Left colon (tissue), 2 donors: Measurements from ENCODE around the gene FUCA1. TPM values are rescaled to one million over a fixed set of nuclear protein-coding genes. Genes with fewer than 3 reads are reported as not detected.
"Not testable (repeated sequence)": the region's sequence is repeated elsewhere in the genome, so short reads cannot be mapped to it uniquely, and the experiment has no call there.

ENCODE experiments used
- ATAC-seq: fragments of 200-7000 bp; cut with Tn5 transposase; one replicate; pipeline ENCODE4 v1.9.1; 2020; ENCODE audit warnings: mild to moderate bottlenecking, moderate library complexity
- DNase-seq, 2 donors: peaks; one replicate each; pipeline ENCODE4 v3.0.0-alpha.2; 2020
- intact Hi-C, 2 donors: fragments of 100-400 bp; cut with DNase I in 1 of 2; cut with micrococcal nuclease in 1 of 2; formaldehyde crosslinking; loops; one replicate each; pipeline versions ENCODE4 v1.11.2 to v1.14.0; 2022; cut with DNase I, micrococcal nuclease
- total RNA-seq, 2 donors: library from RNA; stranded (reverse); fragmentation: NEBNext Ultra II Directional; extraction: Animal tissue kit (Norgen Biotek cat#: 25700); gene quantifications; one replicate each; pipeline ENCODE4 v1.2.1, GENCODE V29; 2021
- donor health status: DM: no; HTN: no; CAD: no.
- donor health status: DM: yes; HTN: yes; CAD: no.

FUCA1 gene
- total RNA-seq, 2 donors from 2014 or later = 157 to 212 TPM

DNA sequence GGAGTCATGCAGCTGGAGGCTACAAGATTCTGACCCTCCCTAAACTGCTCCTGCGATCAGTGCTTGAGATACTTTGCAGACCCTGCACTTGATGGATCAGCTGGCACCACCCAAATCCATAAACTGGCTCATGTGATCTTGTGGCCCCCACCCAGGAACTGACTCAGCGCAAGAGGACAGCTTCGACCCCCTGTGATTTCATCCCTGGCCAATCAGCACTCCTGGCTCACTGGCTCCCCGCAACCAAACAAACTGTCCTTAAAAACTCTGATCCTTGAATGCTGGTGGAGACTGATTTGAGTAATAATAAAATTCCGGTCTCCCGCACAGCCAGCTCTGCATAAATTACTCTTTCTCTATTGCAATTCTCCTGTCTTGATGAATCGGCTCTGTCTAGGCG, 31.9 kb upstream of the FUCA1 start:
- ATAC-seq, DNase-seq, intact Hi-C loops: not testable (repeated sequence)

DNA sequence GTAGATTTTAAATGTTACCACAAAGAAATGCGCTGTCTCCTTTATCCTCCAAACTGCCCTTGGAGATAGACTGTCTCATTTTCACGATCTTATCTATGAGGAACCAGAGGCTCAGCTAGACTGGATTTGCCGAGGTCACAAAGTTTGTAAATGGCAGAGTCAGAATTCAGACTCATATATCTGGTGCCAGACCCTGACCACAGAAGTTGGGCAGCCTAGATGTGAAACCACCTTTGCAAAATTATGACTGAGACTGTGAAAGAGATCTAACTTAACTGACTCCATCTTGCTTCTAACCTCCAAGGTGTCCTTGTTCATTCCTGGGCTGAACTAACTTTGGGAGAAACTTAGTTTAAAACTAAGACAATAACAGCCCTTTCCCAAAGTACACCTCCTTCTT, 31.0 kb upstream of the FUCA1 start:
- ATAC-seq (no peak), DNase-seq (no peak)
- intact Hi-C loops = no loop called here

DNA sequence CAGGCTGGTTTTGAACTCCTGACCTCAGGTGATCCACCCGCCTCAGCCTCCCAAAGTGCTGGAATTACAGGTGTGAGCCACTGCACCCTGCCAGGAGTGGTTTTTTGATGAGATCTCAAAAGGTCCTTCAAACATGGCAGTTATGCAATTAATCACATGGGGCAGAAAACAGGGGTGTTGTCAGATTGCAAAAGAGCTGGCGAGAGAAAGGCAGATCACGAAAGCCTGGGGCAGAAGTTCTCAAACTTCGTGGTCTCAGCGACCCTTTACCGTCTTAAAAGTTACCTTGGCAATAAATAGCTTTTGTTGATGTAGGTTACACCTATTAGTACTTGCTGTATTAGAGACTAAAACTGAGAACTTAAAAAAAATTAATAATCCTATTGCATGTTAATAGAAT, 29.0 kb upstream of the FUCA1 start:
- ATAC-seq (no peak), DNase-seq (no peak)
- intact Hi-C loops = no loop called here

DNA sequence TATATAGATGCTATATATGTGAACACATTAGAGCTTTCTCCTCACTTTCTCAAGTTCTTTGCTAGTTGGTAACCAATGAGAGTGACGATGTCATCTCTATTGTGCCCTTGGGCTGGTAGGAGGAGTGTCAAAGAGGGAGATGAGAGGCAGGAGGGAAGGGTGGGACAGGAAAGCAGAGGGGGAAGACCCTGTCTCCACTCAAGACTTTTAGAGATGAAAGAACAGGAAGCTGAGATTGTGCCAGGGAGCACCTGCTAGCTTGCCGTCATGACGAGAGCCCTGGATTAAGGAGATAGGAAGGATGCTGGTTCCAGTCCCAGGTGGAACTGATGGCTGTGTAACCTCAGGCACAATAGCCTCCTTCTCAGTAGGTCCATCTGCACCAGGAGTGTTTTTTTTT, 28.4 kb upstream of the FUCA1 start:
- no peak for DNase-seq
- no peak for ATAC-seq
- intact Hi-C loops = no loop called here

DNA sequence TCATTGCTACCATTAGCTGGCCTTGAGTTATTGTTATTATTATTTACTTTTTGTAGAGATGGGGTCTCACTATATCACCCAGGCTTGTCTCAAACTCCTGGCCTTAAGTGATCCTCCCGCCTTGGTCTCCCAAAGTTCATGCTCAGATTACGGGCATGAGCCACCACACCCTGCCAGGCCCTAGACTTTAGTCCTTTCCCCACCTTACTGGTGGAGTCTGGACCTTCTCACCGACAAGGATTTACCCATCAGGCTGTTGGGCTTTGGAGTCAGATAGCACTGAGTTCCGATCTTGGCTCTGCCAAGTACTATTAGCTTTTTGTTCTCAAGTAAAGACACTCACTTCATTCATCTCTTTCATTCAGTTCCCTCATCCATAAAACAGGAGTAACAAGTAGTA, 27.9 kb upstream of the FUCA1 start:
- intact Hi-C loops = no loop called here
- DNase-seq (no peak), ATAC-seq (peak; percentile 57)

DNA sequence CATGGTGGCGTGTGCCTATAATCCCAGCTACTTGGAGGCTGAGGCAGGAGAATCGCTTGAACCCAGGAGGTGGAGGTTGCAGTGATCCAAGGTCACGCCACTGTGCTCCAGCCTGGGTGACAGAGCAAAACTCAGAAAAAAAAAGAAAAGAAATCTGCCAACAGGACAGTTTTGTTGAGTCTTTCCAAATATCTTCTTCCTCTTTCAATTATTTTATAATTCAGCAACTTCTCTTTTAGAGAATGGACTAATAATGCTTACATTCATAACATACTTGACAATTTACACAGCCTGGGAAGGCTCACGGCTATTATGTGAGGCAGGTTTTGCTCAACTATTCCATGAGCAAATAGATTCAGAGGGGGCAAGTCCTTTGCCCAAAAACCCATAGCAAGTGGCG, 27.0 kb upstream of the FUCA1 start:
- DNase-seq (no peak), ATAC-seq (no peak)
- intact Hi-C loops = no loop called here

DNA sequence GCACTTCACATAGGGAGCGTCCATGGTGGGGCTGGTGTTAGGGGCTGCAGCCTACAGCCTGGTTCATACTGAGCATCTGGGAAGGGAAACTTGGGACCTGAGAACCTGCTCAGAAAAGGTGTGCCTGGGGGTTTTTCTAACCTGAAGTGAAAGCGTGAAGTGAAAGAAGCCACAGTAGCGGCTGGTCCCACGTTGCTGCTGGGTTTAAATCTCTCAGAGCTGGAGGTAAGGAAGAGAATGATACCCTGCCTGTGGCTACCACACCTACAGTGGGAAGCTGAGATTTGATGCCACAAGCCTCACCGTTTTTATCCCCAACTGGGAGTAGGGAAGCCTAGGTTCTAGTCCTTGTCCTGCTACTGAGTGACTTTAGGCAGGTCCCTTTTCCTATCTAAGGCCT, 21.0 kb upstream of the FUCA1 start:
- DNase-seq = no peak
- no peak for ATAC-seq
- intact Hi-C loops = no loop called here

DNA sequence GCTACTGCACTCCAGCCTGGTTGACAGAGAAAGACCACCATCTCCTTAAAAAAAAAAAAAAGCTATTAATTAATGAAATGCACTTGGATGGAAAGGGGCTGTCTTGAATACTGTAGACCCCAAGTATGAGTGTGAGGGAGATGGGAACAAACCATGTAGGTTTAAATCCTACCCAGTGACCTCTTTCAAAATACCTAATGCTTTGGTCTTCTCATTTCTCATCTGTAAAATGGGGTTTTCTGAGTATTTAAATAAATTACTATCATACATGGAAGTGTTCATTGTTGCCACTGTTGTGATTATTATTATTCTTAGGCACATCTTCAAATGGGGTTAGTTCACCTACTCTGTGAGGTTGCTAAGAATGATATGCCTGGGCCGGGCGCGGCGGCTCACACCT, 17.1 kb upstream of the FUCA1 start:
- intact Hi-C loops = no loop called here
- ATAC-seq (no peak), DNase-seq (no peak)

DNA sequence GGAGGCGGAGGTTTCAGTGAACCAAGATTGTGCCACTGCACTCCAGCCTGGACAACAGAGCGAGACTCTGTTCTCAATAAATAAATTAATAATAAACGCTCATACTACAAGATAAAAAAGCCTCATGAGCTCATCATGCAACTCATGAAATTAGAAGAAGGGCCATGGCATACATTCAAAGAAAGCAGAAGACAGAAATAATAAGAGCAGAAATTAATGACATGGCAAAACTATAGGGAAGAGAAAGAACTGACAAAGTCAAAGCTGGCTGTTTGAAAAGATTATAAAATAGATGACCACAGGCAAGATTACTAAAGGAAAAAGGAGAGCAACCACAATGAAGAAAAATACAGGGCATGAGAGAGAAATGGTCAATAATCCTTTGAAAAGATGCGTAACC, 14.7 kb upstream of the FUCA1 start:
- no peak for DNase-seq
- no peak for ATAC-seq
- intact Hi-C loops = no loop called here

DNA sequence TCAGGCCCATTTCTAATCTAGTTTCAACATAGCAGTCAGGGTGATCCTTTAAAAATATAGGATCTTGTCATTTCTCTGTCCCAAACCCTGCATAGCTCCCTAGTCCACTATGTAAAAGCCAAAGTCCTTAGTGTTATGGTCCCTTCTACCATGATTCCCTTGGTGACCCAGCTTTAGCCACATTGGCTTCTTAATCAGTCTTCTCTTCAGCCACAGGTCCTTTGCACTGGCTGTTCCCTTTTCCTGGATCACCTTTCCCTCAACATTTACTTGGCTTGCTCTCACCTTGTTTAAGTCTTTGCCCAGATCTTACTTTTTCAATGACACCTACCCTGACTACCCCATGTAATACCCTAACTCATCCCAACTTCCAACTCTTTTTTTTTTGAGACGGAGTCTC, 11.7 kb upstream of the FUCA1 start:
- intact Hi-C loops = no loop called here
- ATAC-seq = no peak

DNA sequence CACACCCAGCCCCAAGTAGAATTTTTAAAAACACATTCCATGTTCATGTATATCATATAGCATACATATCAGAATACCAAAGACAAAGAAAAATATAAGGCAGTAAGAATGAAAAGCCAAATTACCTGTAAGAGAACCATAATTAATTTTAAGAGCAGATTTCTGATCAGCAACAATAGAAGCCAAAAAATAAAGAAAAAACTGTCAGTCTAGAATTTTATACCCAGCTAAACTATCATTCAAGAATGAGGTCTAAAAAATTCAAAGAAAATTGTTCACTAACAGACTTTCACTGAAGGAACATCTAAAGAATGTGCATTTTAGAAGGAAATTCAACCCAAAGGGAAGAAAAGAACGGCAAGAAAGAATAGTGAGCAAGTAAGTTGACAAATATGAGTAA, 10.6 kb upstream of the FUCA1 start:
- intact Hi-C loops = no loop called here
- DNase-seq = no peak
- no peak for ATAC-seq

More for the DNA sequence above, 11.7 kb upstream of the FUCA1 start:
- no peak for DNase-seq

DNA sequence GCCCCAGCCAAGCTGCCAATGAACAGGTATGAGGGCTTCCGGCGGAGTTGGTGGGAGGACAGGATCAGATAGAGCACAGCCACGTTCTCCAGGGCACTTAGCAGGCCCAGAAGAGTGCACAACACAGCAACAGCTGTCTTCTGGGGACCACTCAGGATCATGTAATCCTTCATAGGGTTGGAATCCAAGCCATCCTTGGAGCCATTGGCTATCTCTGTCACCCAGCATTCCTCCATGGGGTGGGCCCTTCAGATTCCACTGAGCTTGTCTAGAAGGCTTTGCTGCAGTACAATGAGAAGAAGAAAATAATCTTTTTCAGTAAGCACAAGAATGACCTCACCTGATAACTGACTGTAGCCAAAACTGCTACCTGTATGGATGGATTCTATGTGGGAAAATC, 7.3 kb upstream of the FUCA1 start:
- DNase-seq = no peak
- ATAC-seq = no peak
- intact Hi-C loops = no loop called here

DNA sequence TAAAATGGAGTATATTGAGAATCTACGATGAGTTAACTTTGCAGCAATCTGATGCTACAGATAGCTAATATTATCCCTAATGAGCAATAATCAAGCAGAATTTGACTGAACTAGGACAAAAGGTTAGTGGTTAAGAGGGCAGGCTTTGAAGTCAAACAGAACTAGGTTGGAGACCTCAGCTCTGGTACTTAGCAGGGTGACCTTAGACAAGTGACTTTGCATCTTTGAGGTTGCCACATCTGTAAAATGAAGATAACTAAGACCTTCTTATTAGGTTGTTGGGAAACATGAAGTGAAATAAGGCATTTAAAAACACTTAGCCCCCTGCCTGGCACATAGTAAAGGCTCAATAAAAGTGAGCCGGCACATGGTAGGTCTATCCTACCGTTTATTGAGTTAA, 4.3 kb upstream of the FUCA1 start:
- intact Hi-C loops = no loop called here
- no peak for DNase-seq
- ATAC-seq = no peak

DNA sequence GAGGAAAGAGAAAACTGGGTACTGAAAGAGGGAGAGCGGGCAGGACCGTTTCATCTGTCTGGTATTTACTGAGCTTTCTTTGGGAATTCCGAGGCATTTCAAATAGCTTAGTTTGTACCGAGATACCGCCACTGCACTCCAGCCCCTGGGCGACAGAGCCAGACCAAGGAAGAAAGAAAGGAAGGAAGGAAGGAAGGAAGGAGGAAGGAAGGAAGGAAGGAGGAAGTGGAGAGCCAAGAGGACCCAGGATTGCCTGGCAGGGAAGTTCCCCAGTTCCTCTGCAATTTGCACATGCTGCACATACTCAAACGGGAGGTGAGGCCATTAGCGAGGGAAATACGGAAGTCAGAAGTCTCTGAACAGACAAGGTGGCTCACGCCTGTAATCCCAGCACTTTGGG, 961 bp upstream of the FUCA1 start:
- intact Hi-C loops = no loop called here
- ATAC-seq = no peak
- peak in 1 of 2 donors; percentile 33 for DNase-seq

DNA sequence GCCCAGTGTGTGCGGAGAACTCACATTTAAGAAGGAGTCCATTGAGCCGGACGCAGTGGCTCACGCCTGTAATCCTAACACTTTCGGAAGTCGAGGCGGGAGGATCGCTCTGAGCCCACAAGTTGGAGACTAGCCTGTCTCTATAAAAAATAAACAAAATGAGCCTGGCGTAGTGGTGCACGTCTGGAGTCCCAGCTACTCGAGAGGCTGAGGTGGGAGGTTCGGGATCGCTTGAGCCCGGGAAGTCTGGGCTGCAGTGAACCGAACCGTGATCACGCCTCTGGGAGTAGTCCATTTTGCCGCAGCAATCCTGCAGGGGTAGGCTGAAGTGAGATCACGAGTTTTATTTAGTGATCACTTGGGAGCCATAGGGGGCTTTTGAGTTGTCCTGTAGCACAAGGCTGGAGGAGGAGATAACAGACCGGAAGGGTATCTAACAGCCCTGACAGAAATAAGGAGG, 497 bp upstream of the FUCA1 start:
- DNase-seq = no peak
- intact Hi-C loops = no loop called here
- ATAC-seq = peak; percentile 11

DNA sequence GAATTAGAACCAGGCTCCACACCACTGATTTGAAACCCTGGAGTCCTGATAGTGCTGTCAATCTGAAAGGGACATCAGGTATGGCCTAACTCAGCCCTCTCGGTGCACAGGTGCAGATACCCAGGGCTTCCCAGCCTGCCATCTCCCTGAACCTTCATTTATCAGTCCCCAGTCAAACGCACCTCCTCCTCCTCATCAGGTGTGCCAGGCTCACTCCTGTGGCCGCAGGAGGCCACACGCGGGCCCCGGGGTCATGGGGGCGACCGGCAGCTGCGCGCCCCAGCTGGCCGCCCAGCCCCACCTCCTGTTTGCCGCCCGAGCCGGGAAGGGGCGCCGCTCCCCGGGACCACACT, 572 bp downstream of the FUCA1 start:
- intact Hi-C loops = no loop called here
- peak; percentile 49 for ATAC-seq
- peak in 1 of 2 donors; percentile 29 for DNase-seq

DNA sequence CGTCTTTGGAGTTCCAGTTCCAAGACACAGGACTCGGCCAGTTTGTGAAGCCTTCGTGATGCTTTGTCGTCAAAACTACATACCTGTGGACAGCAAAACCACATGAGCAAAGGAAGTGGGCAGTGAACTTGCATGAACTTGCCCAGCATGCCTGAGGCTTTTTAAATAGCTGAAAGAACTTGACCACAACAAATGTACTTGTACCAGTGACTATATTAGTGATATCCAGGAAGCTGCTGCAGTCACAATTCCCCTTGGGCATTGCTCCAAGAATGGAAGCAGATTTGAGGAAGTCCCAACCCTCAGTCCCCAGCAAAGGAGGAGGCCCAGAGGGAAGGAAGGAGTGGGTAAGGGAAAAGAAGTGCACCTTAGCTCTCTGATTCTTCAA, 2.6 kb downstream of the FUCA1 start:
- DNase-seq (peak; percentile 28 to 36), ATAC-seq (peak; percentile 29)
- intact Hi-C loops = no loop called here

DNA sequence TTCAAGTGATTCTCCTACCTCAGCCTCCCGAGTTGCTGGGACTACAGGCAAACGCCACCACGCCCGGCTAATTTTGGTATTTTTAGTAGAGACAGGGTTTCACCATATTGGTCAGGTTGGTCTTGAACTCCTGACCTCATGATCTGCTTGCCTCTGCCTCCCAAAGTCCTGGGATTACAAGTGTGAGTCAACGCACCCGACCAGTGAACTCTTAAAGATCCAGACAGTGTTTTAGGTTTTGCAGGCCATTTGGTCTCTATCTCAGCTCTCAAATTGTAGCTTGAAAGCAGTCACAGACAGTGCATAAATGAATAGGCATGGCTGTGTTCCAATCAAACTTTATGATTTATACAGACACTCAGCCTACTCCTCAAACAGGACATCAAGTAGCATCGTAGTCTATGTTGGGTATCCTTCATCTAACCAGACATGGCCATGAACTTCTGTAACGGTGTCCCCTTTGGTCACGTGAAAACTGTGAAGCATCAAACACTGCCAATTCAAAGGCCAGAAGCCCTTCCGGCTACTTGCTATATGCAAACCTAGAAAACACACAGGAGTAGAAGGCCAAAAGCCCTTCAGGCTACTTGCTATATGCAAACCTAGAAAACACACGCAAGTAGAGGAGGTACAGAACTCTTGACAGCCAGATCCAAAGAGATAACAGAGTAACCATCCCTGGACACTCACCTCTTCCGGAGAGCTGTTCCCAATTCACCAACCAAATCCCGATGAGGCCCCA, 3.1 kb downstream of the FUCA1 start:
- intact Hi-C loops = no loop called here
- no peak for DNase-seq
- no peak for ATAC-seq

DNA sequence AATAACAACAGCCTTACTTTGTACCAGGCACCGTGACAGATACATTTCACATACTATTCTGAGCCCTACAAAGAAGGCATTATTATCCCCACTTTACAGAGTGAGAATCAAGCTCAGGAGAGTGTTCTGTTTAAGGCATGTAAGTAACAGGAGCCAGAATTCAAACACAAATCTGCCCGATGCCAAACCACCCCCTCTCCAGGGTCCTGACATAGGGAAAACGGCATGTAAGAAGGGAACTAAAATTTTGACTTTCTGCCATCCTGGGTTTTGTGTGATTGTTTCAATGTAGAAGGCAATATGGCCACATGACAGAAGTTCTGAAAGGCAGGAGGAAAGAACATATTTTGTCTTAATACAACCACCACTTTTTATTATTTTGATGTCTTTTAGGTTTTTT, 5.5 kb downstream of the FUCA1 start:
- ATAC-seq (no peak), DNase-seq (no peak)
- intact Hi-C loops = no loop called here

DNA sequence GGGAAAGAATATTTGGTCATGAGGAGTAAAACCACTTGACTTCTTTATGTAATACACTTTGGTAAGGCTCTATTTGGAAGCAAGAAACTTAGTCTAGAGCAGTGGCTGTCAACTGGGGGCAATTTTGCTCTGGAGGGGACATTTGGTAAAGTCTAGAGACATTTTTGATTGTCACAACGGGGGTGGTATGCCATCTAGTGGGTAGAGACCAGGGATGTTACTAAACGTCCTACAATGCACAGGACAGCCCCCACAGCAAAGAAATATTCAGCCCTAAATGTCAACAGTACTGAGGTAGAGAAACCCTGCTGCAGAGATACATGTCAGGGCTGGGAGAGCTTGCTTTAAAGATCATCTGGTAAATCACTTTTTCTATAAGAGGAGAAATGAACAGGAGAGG, 13.5 kb downstream of the FUCA1 start:
- DNase-seq = no peak
- ATAC-seq = no peak
- intact Hi-C loops = no loop called here

DNA sequence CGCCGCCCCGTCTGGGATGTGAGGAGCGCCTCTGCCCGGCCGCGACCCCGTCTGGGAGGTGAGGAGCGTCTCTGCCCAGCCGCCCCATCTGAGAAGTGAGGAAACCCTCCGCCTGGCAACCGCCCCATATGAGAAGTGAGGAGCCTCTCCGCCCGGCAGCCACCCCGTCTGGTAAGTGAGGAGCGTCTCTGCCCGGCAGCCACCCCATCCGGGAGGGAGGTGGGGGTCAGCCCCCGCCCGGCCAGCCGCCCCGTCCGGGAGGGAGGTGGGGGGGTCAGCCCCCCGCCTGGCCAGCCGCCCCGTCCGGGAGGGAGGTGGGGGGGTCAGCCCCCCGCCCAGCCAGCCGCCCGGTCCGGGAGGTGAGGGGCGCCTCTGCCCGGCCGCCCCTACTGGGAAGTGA, 15.0 kb downstream of the FUCA1 start:
- DNase-seq, ATAC-seq, intact Hi-C loops: not testable (repeated sequence)
